Natural killer cell (primary cell): ENCODE results near the gene PGLYRP1. TPM values are rescaled to one million over a fixed set of nuclear protein-coding genes. Genes with fewer than 3 reads are reported as not detected.
A peak's percentile ranks its signal among the peaks of the same experiment; 100 is the strongest.

Source experiments
- ATAC-seq, 3 donors: fragments of 150-1000 bp in 2 of 3; fragments of 200-7000 bp in 1 of 3; cut with Tn5 transposase; 1 replicate in 1 of 3; 2 replicates in 2 of 3; pipeline ENCODE4 v1.10.0; 2021; ENCODE audit warnings: mild to moderate bottlenecking in 2 of 3, moderate library complexity in 2 of 3
- DNase-seq, 2 donors: peaks; one replicate each; pipeline versions ENCODE4 v3.0.0 to v3.0.0-alpha.2; 2013 to 2021; ENCODE audit warnings: mixed read lengths in 1 of 2
- H3K27ac ChIP-seq: one replicate; pipeline ENCODE4 v1.5.1; 2013; ENCODE audit warnings: mild to moderate bottlenecking, low read length
- H3K27me3 ChIP-seq: one replicate; pipeline ENCODE4 v1.6.1; 2013; ENCODE audit warnings: low read length; ENCODE audit not compliant: control insufficient read depth, insufficient read depth
- H3K36me3 ChIP-seq: one replicate; pipeline ENCODE4 v1.6.1; 2013; ENCODE audit warnings: low read length; ENCODE audit not compliant: control insufficient read depth, insufficient read depth
- H3K4me1 ChIP-seq: one replicate; pipeline ENCODE4 v1.6.1; 2013; ENCODE audit warnings: low read length; ENCODE audit not compliant: control insufficient read depth, insufficient read depth
- H3K4me3 ChIP-seq: one replicate; pipeline ENCODE4 v1.5.1; 2013; ENCODE audit warnings: low read length
- H3K9me3 ChIP-seq: one replicate; pipeline ENCODE4 v1.6.1; 2013; ENCODE audit warnings: low read length; ENCODE audit not compliant: control insufficient read depth, insufficient read depth
- H3K27ac Mint-ChIP-seq, 2 donors: one replicate each; pipeline ENCODE4 v1.8.0; 2022; ENCODE audit warnings: mild to moderate bottlenecking in 2 of 2, mixed read lengths in 2 of 2, moderate library complexity in 1 of 2
- H3K27me3 Mint-ChIP-seq, 2 donors: one replicate each; pipeline ENCODE4 v1.8.0; 2022; ENCODE audit warnings: low read depth in 2 of 2, mixed read lengths in 2 of 2
- H3K36me3 Mint-ChIP-seq: one replicate; pipeline ENCODE4 v1.8.0; 2022; ENCODE audit warnings: mixed read lengths
- H3K4me1 Mint-ChIP-seq, 2 donors: one replicate each; pipeline ENCODE4 v1.8.0; 2022; ENCODE audit warnings: mixed read lengths in 2 of 2
- H3K4me3 Mint-ChIP-seq: one replicate; pipeline ENCODE4 v1.8.0; 2022; ENCODE audit warnings: mild to moderate bottlenecking, moderate library complexity, mixed read lengths
- H3K9me3 Mint-ChIP-seq, 2 donors: one replicate each; pipeline ENCODE4 v1.8.0; 2022; ENCODE audit warnings: mixed read lengths in 2 of 2
- CTCF ChIP-seq: fragments of 200-600 bp; IDR thresholded peaks from one replicate; pipeline ENCODE4 v1.8.0; 2022; ENCODE audit warnings: antibody characterized with exemption
- WGBS: methylation state at CpG from one replicate; pipeline ENCODE4 v1.1.7; 2013; ENCODE audit warnings: missing lambda C conversion rate; ENCODE audit not compliant: insufficient coverage; 5-methylcytosine and 5-hydroxymethylcytosine counted together
- intact Hi-C: fragments of 100-400 bp; cut with micrococcal nuclease; formaldehyde crosslinking; loops from one replicate; pipeline ENCODE4 v1.14.2; 2022
- total RNA-seq, 4 donors: library from RNA; stranded (reverse); fragments of 120-200 nt in 1 of 4; gene quantifications; one replicate each; pipeline versions ENCODE4 v1.2.3 to v1.2.4, GENCODE V29; 2013 to 2022

Gene PGLYRP1
- total RNA-seq, 3 donors from 2014 or later (not counting 1 experiment from before 2014, with no cell fraction given): 0.55 TPM; not detected in 2

GRCh38 chr19:45994998-45995714 is 27.7 kb downstream of the PGLYRP1 start, which contains the start of gene CCDC61:
CCDC61 (plus strand) TSS chr19:45995467; CDS start chr19:46003019, 7,552 bp downstream.
- no peaks in the 10 kb centered on the region for H3K9me3 ChIP-seq
- Mint-ChIP-seq H3K9me3 (no peaks in the 10 kb centered on the region), H3K27ac (no peak within 1 kb of the TSS), H3K36me3 (no peaks in the 10 kb centered on the region), H3K4me3 (no peak within 1 kb of the TSS), H3K4me1 (peaks cover 17% of the 10 kb centered on the region in 2 donors), H3K27me3 (peaks cover 17 to 21% of the 10 kb centered on the region in 2 donors)
- DNase-seq (peak; percentile 94 to 99), ATAC-seq (peak; percentile 91 to 99 (median 93))
- peak within 1 kb of the TSS; percentile 71 for H3K27ac ChIP-seq
- peaks cover 16% of the 10 kb centered on the region for H3K4me1 ChIP-seq
- under 1% methylated on average over 33 of the region's 34 CpGs for WGBS
- H3K36me3 ChIP-seq: peaks cover 3% of the 10 kb centered on the region
- peak within 1 kb of the TSS; percentile 67 for H3K4me3 ChIP-seq
- no peak for TF ChIP-seq CTCF
- intact Hi-C loops: no loop called here
- H3K27me3 ChIP-seq: no peaks in the 10 kb centered on the region

DNA sequence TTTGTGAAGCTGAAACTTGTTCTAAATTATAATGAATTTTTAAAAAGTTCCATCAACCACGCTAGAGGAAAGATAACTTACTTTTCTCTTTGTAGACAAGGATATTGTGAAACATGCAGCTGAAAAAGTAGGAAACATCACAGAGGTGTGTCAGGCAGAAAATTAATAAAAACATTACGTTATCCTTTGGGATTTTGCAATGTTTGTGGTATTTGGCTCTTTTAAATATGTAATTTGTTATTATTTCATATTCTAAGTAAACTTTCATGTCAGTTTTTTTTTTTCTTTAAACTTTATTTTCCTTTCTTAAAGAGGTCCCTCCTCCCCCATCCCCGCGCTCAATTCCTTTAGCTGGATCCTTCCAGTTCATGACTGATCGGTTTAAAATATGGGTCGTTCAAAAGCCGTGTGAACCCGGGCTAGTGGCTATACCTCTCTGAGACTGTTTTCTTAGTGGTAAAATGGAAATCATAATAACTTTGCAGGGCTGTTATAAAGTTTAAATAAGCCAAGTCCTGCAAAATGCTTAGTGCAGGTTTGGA is 28.3 kb downstream of the PGLYRP1 start:
- Histone ChIP-seq H3K4me3 (peak overlapping the region; percentile 34), H3K9me3 (no peaks in the 10 kb centered on the region), H3K27ac (no peak overlapping the region), H3K36me3 (peaks cover 3% of the 10 kb centered on the region), H3K4me1 (peaks cover 10% of the 10 kb centered on the region), H3K27me3 (no peaks in the 10 kb centered on the region)
- Mint-ChIP-seq H3K9me3 (no peaks in the 10 kb centered on the region), H3K36me3 (no peaks in the 10 kb centered on the region), H3K4me3 (no peak overlapping the region), H3K27ac (no peak overlapping the region), H3K4me1 (peaks cover 11% of the 10 kb centered on the region in 2 donors), H3K27me3 (peaks cover 18 to 20% of the 10 kb centered on the region in 2 donors)
- no peak for DNase-seq
- peak in 2 of 3 donors; percentile 0 for ATAC-seq
- WGBS: 0% methylated on average over 4 of the region's 8 CpGs
- intact Hi-C loops: no loop called here
- TF ChIP-seq CTCF: no peak

DNA sequence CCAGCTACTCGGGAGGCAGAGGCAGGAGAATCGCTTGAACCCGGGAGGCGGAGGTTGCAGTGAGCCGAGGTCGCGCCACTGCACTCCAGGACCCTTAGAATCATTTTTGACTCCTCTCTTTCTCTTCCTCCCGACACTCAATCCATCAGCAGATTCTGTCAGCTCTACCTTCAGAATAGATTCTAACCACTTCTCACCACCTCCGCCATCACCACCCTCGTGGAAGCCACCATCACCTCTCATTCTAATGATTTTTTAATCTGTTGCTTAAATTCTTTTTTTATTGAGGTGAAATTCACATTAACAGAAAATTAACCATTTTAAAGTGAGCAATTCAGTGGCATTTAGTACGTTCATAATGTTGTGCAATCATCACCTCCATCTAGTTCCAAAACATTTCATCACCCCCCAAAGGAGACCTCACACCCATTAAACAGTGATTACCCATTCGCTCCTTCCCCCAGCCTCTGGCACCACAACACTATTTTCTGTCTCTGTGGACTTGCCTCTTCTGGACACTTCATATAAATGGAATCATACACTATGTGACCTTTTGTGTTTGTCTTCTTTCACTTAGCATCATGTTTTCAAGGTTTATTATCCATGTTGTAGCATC is 32.6 kb downstream of the PGLYRP1 start:
- ATAC-seq: no peak
- Histone ChIP-seq H3K4me3 (no peak overlapping the region), H3K27ac (no peak overlapping the region), H3K27me3 (no peaks in the 10 kb centered on the region), H3K9me3 (no peaks in the 10 kb centered on the region), H3K4me1 (peaks cover 2% of the 10 kb centered on the region), H3K36me3 (no peaks in the 10 kb centered on the region)
- no peak overlapping the region for H3K4me3 Mint-ChIP-seq
- H3K36me3 Mint-ChIP-seq: no peaks in the 10 kb centered on the region
- WGBS: 86% methylated on average over 12 of the region's 12 CpGs
- TF ChIP-seq CTCF: no peak
- no peak for DNase-seq
- H3K27ac Mint-ChIP-seq: no peak overlapping the region
- no peaks in the 10 kb centered on the region for H3K9me3 Mint-ChIP-seq
- intact Hi-C loops: no loop called here
- peaks cover 15 to 20% of the 10 kb centered on the region in 2 donors for H3K27me3 Mint-ChIP-seq
- no peaks in the 10 kb centered on the region for H3K4me1 Mint-ChIP-seq
